ENCODE data around the gene CDHR5. TPM values are rescaled to one million over a fixed set of nuclear protein-coding genes. Genes with fewer than 3 reads are reported as not detected.

The CDHR5 gene
- total RNA-seq: not detected

- no peak for TF ChIP-seq CTCF (IDR thresholded peaks at IDR 0.05; ENCODE audit: low read depth)
Observed at GRCh38 chr11:624705-625635, at the start of gene CDHR5. Gene CDHR5 (minus strand): TSS chr11:624955. CDS start chr11:624902, 53 bp downstream.

- TF ChIP-seq CTCF (IDR thresholded peaks at IDR 0.05; ENCODE audit: low read depth): no peak
Observed at GRCh38 chr11:674406-674805, 49.7 kb upstream of the CDHR5 start.

- TF ChIP-seq CTCF (IDR thresholded peaks at IDR 0.05; ENCODE audit: low read depth): no peak
Observed at GRCh38 chr11:673866-674265, 49.1 kb upstream of the CDHR5 start.

GRCh38 chr11:665704-666281 is 41.0 kb upstream of the CDHR5 start:
- TF ChIP-seq CTCF (IDR thresholded peaks at IDR 0.05; ENCODE audit: low read depth): no peak

GRCh38 chr11:665062-665703 is 40.4 kb upstream of the CDHR5 start:
- TF ChIP-seq CTCF (IDR thresholded peaks at IDR 0.05; ENCODE audit: low read depth): no peak

- TF ChIP-seq CTCF (IDR thresholded peaks at IDR 0.05; ENCODE audit: low read depth): no peak
Observed at GRCh38 chr11:662689-663274, 38.0 kb upstream of the CDHR5 start.
